ENCODE data around the gene AIMP2. TPM values are rescaled to one million over a fixed set of nuclear protein-coding genes. Genes with fewer than 3 reads are reported as not detected.

Gene AIMP2
- total RNA-seq, 2 donors from 2014 or later = 34.4 to 35.4 TPM

GRCh38 chr7:6023974-6024435 lies 14.9 kb downstream of the AIMP2 start:
- H3K36me3 ChIP-seq = peaks cover 8 to 10% of the 10 kb centered on the region in 2 donors
- H3K4me1 ChIP-seq (replicated peaks) = peaks cover 22% of the 10 kb centered on the region
- TF ChIP-seq POLR2A (IDR thresholded peaks at IDR 0.05) = no peak
- no peaks in the 10 kb centered on the region for H3K9me3 ChIP-seq
- H3K4me3 ChIP-seq = no peak overlapping the region
- H3K27me3 ChIP-seq (replicated peaks; ENCODE audit: insufficient read depth) = no peaks in the 10 kb centered on the region
- 83% methylated on average over 7 of the region's 7 CpGs for WGBS
- intact Hi-C loops (cut with DNase I) = no loop called here
- H3K27ac ChIP-seq = no peak overlapping the region
- DNase-seq (ENCODE audit: low spot score) = no peak

- Histone ChIP-seq H3K36me3 (peaks cover 8 to 10% of the 10 kb centered on the region in 2 donors), H3K27ac (peak overlapping the region; percentile 24 to 69), H3K9me3 (no peaks in the 10 kb centered on the region), H3K27me3 (replicated peaks; ENCODE audit: insufficient read depth) (no peaks in the 10 kb centered on the region), H3K4me3 (peak overlapping the region in 1 of 2 donors; percentile 14), H3K4me1 (replicated peaks) (peaks cover 23% of the 10 kb centered on the region)
- intact Hi-C loops (cut with DNase I) = no loop called here
- DNase-seq (ENCODE audit: low spot score) = peak; percentile 80
- WGBS = 71% methylated on average over 22 of the region's 22 CpGs
- peak in 2 of 4 experiments; percentile 18 to 26 for TF ChIP-seq CTCF (IDR thresholded peaks at IDR 0.05)
- peak; percentile 75 for TF ChIP-seq POLR2AphosphoS5 (IDR thresholded peaks at IDR 0.05)
- peak; percentile 20 for TF ChIP-seq POLR2A (IDR thresholded peaks at IDR 0.05)
These were observed 17.1 kb downstream of the AIMP2 start for GRCh38 chr7:6026011-6026819.

- Histone ChIP-seq H3K9me3 (no peaks in the 10 kb centered on the region), H3K27ac (peak overlapping the region; percentile 24 to 69), H3K4me1 (replicated peaks) (peaks cover 23% of the 10 kb centered on the region), H3K27me3 (replicated peaks; ENCODE audit: insufficient read depth) (no peaks in the 10 kb centered on the region), H3K4me3 (no peak overlapping the region), H3K36me3 (peaks cover 8 to 10% of the 10 kb centered on the region in 2 donors)
- TF ChIP-seq CTCF (IDR thresholded peaks at IDR 0.05) (no peak), POLR2A (IDR thresholded peaks at IDR 0.05) (no peak), POLR2AphosphoS5 (IDR thresholded peaks at IDR 0.05) (no peak)
- intact Hi-C loops (cut with DNase I) = no loop called here
- 65% methylated on average over 12 of the region's 12 CpGs for WGBS
- no peak for DNase-seq (ENCODE audit: low spot score)
These were observed 17.8 kb downstream of the AIMP2 start for GRCh38 chr7:6026820-6027311.

- no peak for DNase-seq (ENCODE audit: low spot score)
- H3K36me3 ChIP-seq = peaks cover 4 to 10% of the 10 kb centered on the region in 2 donors
- WGBS = 77% methylated on average over 1 of the region's 1 CpG
- no peak overlapping the region for H3K4me3 ChIP-seq
- H3K9me3 ChIP-seq = no peaks in the 10 kb centered on the region
- H3K27ac ChIP-seq = peak overlapping the region in 1 of 2 donors; percentile 69
- H3K27me3 ChIP-seq (replicated peaks; ENCODE audit: insufficient read depth) = no peaks in the 10 kb centered on the region
- intact Hi-C loops (cut with DNase I) = no loop called here
- no peak for TF ChIP-seq POLR2AphosphoS5 (IDR thresholded peaks at IDR 0.05)
- no peak for TF ChIP-seq POLR2A (IDR thresholded peaks at IDR 0.05)
- TF ChIP-seq CTCF (IDR thresholded peaks at IDR 0.05) = no peak
- H3K4me1 ChIP-seq (replicated peaks) = peaks cover 23% of the 10 kb centered on the region
These were observed 18.8 kb downstream of the AIMP2 start for GRCh38 chr7:6027806-6028365.

- no peak for TF ChIP-seq POLR2A (IDR thresholded peaks at IDR 0.05)
- TF ChIP-seq POLR2AphosphoS5 (IDR thresholded peaks at IDR 0.05) = peak; percentile 87
- H3K9me3 ChIP-seq = no peaks in the 10 kb centered on the region
- WGBS = 53% methylated on average over 5 of the region's 5 CpGs
- intact Hi-C loops (cut with DNase I) = no loop called here
- H3K4me1 ChIP-seq (replicated peaks) = peaks cover 23% of the 10 kb centered on the region
- no peaks in the 10 kb centered on the region for H3K27me3 ChIP-seq (replicated peaks; ENCODE audit: insufficient read depth)
- H3K27ac ChIP-seq = peak overlapping the region in 1 of 2 donors; percentile 38
- peaks cover 0 to 4% of the 10 kb centered on the region in 2 donors for H3K36me3 ChIP-seq
- DNase-seq (ENCODE audit: low spot score) = peak; percentile 38
- no peak overlapping the region for H3K4me3 ChIP-seq
These were observed 19.5 kb downstream of the AIMP2 start for GRCh38 chr7:6028563-6028962.

Measured in prostate gland (tissue), 2 donors.